Measurements from ENCODE around the gene SLC10A4.

The SLC10A4 gene

DNA sequence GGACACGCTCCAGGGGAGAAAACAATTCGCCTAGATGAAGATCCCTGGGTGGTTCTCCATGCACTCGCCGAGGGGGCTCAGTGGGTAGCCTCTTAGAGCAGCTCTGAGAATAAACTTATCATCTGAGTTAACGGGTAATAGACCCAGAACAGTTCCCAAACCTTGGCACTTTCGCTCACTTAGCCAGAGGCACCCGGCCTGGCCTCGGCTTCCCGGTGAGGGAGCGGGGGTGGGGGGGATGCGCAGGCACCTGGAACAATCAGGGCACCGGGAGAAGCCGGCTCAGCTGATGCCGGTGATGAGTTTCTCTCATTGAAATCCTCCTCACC is 6.5 kb downstream of the SLC10A4 start:
- DNase-seq (ENCODE audit: low read depth in 2 of 2) = no peak

DNA sequence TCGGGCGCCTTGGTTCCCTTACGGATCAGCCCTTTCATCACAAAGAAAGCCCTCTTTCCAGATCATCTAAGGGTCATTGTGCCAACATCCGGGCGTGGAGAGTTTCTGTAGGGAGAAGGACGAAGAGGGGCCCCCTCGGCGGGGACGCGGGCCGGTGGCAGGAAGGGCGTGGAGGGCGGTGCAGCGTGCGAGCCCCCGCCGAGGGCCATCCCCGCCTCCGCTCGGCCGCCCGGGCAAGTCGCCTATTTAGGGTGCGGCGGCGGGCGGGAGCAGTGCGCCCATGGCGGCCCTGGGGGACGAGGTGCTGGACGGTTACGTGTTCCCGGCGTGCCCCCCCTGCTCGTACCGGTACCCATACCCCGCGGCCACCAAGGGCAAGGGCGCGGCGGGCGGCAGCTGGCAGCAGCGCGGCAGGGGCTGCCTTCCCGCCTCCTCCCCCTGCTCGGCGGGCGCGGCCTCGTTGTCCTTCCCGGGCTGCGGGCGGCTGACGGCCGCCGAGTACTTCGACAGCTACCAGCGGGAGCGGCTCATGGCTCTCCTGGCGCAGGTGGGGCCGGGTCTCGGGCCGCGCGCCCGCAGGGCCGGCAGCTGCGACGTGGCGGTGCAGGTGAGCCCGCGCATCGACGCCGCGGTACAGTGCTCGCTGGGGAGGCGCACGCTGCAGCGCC is 7.0 kb downstream of the SLC10A4 start, which contains the start of gene ZAR1:
Gene ZAR1, plus strand, starts transcription at position 241 of the 668 bp plus-strand sequence. Its CDS starts 40 bp downstream, at position 281.
- DNase-seq (ENCODE audit: low read depth in 2 of 2) = no peak

- no peak for DNase-seq (ENCODE audit: low read depth in 2 of 2)
Measured at GRCh38 chr4:48490680-48491513, 7.8 kb downstream of the SLC10A4 start.

- DNase-seq (ENCODE audit: low read depth in 2 of 2) = no peak
Measured at GRCh38 chr4:48491514-48492176, 8.5 kb downstream of the SLC10A4 start.

GRCh38 chr4:48493452-48494100 is 10.4 kb downstream of the SLC10A4 start:
- no peak for DNase-seq (ENCODE audit: low read depth in 2 of 2)

GRCh38 chr4:48495941-48496340 is 12.8 kb downstream of the SLC10A4 start:
- no peak for DNase-seq (ENCODE audit: low read depth in 2 of 2)

GRCh38 chr4:48498895-48499294 is 15.8 kb downstream of the SLC10A4 start:
- no peak for DNase-seq (ENCODE audit: low read depth in 2 of 2)

DNA sequence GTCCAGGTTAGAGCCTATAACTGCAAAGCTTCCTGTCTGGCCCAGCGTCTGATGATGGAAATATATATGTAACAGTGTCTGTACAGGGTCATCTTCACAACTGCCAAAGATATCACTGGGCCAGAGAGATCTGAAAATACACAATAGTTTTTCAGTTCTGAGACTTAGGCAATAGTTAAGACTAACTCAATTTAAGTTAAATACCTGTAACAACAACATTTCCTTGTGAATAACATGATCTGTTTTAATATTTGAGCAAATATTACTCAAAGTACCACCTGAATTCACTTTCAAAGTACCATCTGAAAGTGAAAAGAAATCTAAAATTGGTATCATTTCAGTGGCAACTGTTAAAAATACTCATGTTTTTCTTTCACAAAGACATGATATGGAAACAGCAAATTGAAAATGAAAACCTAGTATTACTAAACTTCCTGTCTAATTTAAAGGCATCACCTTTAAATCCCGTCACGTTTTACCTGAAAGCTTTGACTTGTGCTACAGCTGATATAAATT is 16.5 kb downstream of the SLC10A4 start:
- DNase-seq (ENCODE audit: low read depth in 2 of 2) = no peak

GRCh38 chr4:48503233-48504025 is 20.3 kb downstream of the SLC10A4 start:
- no peak for DNase-seq (ENCODE audit: low read depth in 2 of 2)

DNA sequence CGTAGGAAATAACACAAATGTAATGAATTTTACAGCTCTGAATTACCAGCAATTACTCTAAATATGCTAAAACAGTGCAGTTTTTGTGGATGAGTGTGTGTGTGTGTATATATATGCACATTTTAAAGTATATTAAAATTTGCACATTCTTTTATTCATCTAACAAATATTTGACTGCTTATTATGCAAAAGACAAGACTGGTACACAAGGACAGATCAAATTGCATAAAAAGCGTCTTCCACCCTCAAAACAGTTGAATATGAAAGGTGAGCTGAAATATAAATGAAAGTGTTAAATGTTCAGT is 20.8 kb downstream of the SLC10A4 start:
- no peak for DNase-seq (ENCODE audit: low read depth in 2 of 2)

DNA sequence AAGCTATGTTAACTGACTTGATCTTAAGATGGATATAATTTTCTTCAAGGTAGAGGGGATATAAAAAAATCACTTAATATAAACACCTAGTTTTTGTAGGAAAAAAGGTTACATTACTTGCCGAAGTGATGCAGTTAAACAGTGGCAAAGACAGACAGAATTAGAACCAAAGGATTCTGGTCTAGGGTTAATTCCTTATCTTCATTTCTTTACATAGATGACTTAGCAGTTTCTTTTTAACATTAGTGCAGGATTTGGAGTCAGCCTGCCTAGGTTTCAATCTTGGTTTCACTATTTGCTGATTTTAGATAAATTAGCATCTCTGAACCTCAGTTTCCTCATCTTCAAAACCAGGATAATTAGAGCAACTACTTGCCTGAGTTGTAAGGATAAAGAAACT is 21.2 kb downstream of the SLC10A4 start:
- no peak for DNase-seq (ENCODE audit: low read depth in 2 of 2)

- no peak for DNase-seq (ENCODE audit: low read depth in 2 of 2)
Measured at GRCh38 chr4:48506716-48507115, 23.6 kb downstream of the SLC10A4 start.

DNA sequence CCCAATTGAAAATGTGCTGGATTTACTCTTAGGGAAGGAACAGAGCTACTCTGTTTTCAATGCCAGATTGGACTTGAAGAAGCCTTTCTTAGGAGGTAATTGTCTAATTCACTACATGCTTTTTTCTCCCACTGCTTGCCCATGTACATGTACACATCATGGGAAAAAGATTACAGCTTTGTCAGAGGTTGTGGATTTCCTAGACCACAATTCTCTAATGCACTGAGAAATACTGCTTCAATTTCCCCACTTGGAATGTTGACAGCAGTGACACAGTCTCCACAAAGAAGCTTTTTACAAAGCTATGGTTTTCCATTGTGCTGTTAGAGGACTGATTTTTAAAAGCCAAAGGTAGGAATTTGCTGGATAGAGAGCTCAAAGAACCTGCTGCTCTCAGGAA is 26.4 kb downstream of the SLC10A4 start:
- DNase-seq (ENCODE audit: low read depth in 2 of 2) = no peak

- no peak for DNase-seq (ENCODE audit: low read depth in 2 of 2)
Measured at GRCh38 chr4:48518143-48518542, 35.0 kb downstream of the SLC10A4 start.

DNA sequence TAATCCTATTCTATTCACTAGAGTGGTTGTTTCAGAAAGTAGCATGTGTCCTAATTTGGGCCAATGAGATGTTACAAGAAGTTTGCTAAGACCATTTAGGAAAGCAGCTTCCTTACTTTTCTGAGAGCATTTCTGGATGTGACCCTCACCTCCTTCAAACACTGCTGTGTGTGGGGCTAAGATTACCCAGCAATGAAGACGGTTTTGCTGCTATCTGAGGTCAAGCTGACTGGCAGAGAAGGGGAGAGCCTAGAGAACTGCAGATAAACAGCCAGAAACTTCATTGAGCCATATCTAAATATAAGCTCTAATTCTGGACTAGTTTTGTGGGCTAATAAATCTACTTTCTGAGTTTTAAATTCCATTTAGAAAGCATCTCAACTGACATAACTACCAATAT is 43.3 kb downstream of the SLC10A4 start:
- DNase-seq (ENCODE audit: low read depth in 2 of 2) = no peak

- DNase-seq (ENCODE audit: low read depth in 2 of 2) = no peak
Measured at GRCh38 chr4:48538358-48538757, 55.2 kb downstream of the SLC10A4 start.

Measured in stimulated activated CD4-positive, alpha-beta T cell treated with anti-CD3 and anti-CD28 coated beads, Interleukin-12 subunit alpha, Interleukin-12 subunit beta, amount 100 ng/mL, for 24 hours (primary cell).